ENCODE results near the gene KMT5B.

Gene KMT5B

DNA sequence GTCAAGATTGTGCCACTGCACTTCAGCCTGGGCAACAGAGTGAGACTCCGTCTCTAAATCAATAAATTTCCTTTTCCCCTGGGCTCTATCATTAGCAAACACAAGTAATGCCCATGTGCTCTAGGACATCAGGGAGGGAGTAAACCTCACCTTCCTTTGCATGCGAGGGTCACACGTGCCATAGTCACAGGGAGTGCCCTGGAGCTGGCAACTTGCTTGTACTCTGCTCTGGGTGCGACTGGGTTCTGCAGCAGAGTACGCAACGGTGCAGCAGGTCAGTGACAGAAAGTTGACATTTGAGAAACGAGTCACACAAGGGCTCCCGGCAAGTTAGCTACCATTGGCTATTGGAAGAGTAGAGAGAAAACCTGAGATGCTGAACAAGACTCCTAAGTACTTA, 59.4 kb downstream of the KMT5B start:
- Histone ChIP-seq H3K27me3 (replicated peaks; ENCODE audit: control insufficient read depth, insufficient read depth, low read length) (no peaks in the 10 kb centered on the region), H3K36me3 (ENCODE audit: control insufficient read depth, insufficient read depth, low read length) (no peaks in the 10 kb centered on the region), H3K4me3 (replicated peaks; ENCODE audit: low read depth, low read length) (no peak overlapping the region)
- TF ChIP-seq, protein P1, sequence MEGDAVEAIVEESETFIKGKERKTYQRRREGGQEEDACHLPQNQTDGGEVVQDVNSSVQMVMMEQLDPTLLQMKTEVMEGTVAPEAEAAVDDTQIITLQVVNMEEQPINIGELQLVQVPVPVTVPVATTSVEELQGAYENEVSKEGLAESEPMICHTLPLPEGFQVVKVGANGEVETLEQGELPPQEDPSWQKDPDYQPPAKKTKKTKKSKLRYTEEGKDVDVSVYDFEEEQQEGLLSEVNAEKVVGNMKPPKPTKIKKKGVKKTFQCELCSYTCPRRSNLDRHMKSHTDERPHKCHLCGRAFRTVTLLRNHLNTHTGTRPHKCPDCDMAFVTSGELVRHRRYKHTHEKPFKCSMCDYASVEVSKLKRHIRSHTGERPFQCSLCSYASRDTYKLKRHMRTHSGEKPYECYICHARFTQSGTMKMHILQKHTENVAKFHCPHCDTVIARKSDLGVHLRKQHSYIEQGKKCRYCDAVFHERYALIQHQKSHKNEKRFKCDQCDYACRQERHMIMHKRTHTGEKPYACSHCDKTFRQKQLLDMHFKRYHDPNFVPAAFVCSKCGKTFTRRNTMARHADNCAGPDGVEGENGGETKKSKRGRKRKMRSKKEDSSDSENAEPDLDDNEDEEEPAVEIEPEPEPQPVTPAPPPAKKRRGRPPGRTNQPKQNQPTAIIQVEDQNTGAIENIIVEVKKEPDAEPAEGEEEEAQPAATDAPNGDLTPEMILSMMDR (IDR thresholded peaks at IDR 0.05; ENCODE audit: insufficient read depth, low read length, poor library complexity, severe bottlenecking) = no peak
- no peak for DNase-seq (ENCODE audit: extremely low read depth, insufficient read length)

DNA sequence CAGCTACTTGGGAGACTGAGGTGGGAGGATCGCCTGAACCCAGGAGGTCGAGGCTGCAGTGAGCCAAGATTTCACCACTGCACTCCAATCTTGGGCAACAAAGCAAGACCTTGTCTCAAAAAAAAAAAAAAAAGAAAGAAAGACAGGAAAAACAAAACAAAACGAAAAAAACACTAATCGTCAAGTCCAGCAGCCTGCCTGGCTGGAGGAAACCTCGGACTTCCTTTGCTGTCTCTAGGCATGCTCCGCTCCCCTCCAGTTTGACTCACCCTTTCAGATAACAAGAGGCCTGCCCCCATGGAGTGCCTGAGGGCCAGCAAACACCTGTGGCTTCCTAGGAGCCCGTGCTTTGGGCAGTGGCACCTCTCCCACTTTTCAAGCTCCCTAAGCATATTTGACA, 63.1 kb downstream of the KMT5B start:
- no peak overlapping the region for H3K4me3 ChIP-seq (replicated peaks; ENCODE audit: low read depth, low read length)
- TF ChIP-seq, protein P1 (IDR thresholded peaks at IDR 0.05; ENCODE audit: insufficient read depth, low read length, poor library complexity, severe bottlenecking) = no peak
- no peak for DNase-seq (ENCODE audit: extremely low read depth, insufficient read length)
- no peaks in the 10 kb centered on the region; the same call in 1 of the 2 replicates for H3K27me3 ChIP-seq (replicated peaks; ENCODE audit: control insufficient read depth, insufficient read depth, low read length)
- no peaks in the 10 kb centered on the region for H3K36me3 ChIP-seq (ENCODE audit: control insufficient read depth, insufficient read depth, low read length)

DNA sequence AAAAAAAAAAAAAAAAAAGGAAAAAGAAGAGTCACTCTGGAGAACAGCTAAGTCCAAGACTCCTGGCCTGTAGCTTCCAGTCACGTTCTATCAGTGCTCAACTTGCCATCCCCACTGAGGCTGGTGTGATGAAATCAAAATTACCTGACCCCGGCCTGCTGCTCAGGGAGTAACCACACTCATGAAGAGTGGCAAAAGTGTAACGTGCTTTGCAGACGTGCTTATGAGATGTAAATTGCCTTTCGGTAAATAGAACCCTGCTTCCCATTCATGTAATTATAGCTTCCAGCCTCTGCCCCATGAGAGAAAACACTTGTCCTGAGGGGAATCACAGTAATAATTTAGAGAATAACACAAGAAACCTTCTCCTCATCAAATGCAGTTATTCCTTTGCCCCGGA, 63.7 kb downstream of the KMT5B start:
- DNase-seq (ENCODE audit: extremely low read depth, insufficient read length) = no peak

DNA sequence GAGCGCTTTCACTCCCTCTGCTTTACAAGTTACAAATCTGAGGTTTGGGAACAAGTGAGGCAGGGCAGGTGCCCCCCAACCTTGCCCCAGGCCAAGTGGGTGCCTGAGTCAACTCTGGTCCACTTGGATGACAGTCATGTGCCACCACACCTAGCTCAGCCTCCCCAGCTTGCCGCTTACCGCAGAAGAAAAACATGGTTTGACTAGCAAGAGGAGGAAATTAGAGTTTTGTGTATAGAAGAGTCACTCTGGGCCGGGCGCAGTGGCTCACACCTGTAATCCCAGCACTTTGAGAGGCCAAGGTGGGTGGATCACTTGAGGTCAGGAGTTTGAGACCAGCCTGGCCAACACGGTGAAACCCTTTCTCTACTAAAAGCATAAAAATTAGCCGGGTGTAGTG, 64.2 kb downstream of the KMT5B start:
- Histone ChIP-seq H3K4me3 (replicated peaks; ENCODE audit: low read depth, low read length) (no peak overlapping the region), H3K27me3 (replicated peaks; ENCODE audit: control insufficient read depth, insufficient read depth, low read length) (no peaks in the 10 kb centered on the region; the same call in 1 of the 2 replicates), H3K36me3 (ENCODE audit: control insufficient read depth, insufficient read depth, low read length) (no peaks in the 10 kb centered on the region)
- no peak for DNase-seq (ENCODE audit: extremely low read depth, insufficient read length)
- TF ChIP-seq, protein P1 (IDR thresholded peaks at IDR 0.05; ENCODE audit: insufficient read depth, low read length, poor library complexity, severe bottlenecking) = no peak

More for the DNA sequence above, 63.7 kb downstream of the KMT5B start:
- TF ChIP-seq, protein P1 (IDR thresholded peaks at IDR 0.05; ENCODE audit: insufficient read depth, low read length, poor library complexity, severe bottlenecking) = no peak
- Histone ChIP-seq H3K4me3 (replicated peaks; ENCODE audit: low read depth, low read length) (no peak overlapping the region), H3K36me3 (ENCODE audit: control insufficient read depth, insufficient read depth, low read length) (no peaks in the 10 kb centered on the region), H3K27me3 (replicated peaks; ENCODE audit: control insufficient read depth, insufficient read depth, low read length) (no peaks in the 10 kb centered on the region; the same call in 1 of the 2 replicates)

DNA sequence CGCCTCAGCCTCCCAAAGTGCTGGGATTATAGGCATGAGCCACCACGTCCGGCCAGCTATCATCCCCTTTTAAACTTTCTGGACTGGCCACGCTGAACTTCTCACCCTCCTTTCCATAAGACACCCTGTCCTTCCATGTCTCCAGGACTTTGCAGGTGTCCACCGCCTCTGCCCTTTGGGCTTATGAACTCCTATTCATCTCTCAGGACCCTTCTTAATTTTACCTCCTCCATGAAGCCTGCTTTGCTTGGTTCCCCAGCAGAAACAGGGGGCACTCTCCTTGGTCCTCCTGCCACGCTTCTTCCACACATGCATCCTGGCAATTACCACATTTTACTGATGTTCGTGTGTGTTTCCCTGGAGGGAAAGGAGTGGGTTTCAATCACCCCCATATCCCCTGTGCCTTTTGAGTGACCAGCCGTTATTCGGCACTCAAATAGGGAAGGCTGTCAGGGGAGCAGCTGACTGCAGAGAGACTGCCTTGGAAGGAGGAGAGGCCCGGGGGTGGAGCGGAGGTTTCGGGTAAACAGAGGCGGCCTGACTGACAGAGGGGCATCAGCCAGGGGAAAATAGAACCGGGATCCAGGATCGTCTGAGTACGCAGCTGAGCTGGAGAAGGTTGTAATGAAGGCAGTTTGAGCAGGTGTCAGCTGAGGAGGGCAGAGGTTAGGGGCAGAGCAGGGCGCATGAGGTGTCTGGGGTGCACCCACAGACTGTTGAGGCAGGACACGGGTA, 64.9 kb downstream of the KMT5B start:
- no peak for DNase-seq (ENCODE audit: extremely low read depth, insufficient read length)

More for the DNA sequence above, 64.9 kb downstream of the KMT5B start:
- TF ChIP-seq, protein P1 (IDR thresholded peaks at IDR 0.05; ENCODE audit: insufficient read depth, low read length, poor library complexity, severe bottlenecking) = no peak
- H3K36me3 ChIP-seq (ENCODE audit: control insufficient read depth, insufficient read depth, low read length) = no peaks in the 10 kb centered on the region
- no peaks in the 10 kb centered on the region; the same call in 1 of the 2 replicates for H3K27me3 ChIP-seq (replicated peaks; ENCODE audit: control insufficient read depth, insufficient read depth, low read length)
- no peak overlapping the region for H3K4me3 ChIP-seq (replicated peaks; ENCODE audit: low read depth, low read length)

Data from GM06990 (cell line).